Measurements from ENCODE around the gene SMAD1.

SMAD1 gene

GRCh38 chr4:145488310-145488709 is 6.7 kb downstream of the SMAD1 start:
- no peak overlapping the region for H3K4me3 ChIP-seq (ENCODE audit: low read depth, low read length)
- DNase-seq (ENCODE audit: low read depth), result no peak
- no peak for TF ChIP-seq CTCF (conservative IDR thresholded peaks at IDR 0.05; ENCODE audit: low read depth, low read length)

- TF ChIP-seq CTCF (conservative IDR thresholded peaks at IDR 0.05; ENCODE audit: low read depth, low read length), result no peak
- DNase-seq (ENCODE audit: low read depth), result no peak
- no peak overlapping the region for H3K4me3 ChIP-seq (ENCODE audit: low read depth, low read length)
Measured at GRCh38 chr4:145489556-145489955, 7.9 kb downstream of the SMAD1 start.

DNA sequence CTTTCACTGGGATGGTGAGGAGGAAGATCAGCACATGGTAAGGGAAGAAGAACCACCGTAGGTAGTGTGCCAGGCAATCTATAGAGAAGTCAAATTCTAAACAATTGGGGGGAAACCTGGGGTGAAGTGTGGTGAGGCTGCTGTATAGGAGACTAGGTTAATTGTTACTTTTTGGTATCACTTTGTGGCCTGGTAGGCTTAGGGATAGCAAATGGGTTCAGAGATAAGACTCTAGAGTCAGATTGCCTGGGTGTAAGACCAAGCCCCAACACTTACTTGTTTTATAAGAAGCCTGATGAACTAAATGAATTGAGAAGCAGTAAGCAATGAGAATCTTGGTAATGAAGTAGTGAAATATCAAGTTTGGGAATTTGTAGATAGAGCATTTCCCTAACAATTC is 8.7 kb downstream of the SMAD1 start:
- DNase-seq (ENCODE audit: low read depth), result no peak
- no peak overlapping the region for H3K4me3 ChIP-seq (ENCODE audit: low read depth, low read length)
- no peak for TF ChIP-seq CTCF (conservative IDR thresholded peaks at IDR 0.05; ENCODE audit: low read depth, low read length)

GRCh38 chr4:145490796-145491195 is 9.1 kb downstream of the SMAD1 start:
- TF ChIP-seq CTCF (conservative IDR thresholded peaks at IDR 0.05; ENCODE audit: low read depth, low read length), result no peak
- DNase-seq (ENCODE audit: low read depth), result no peak
- no peak overlapping the region for H3K4me3 ChIP-seq (ENCODE audit: low read depth, low read length)

DNA sequence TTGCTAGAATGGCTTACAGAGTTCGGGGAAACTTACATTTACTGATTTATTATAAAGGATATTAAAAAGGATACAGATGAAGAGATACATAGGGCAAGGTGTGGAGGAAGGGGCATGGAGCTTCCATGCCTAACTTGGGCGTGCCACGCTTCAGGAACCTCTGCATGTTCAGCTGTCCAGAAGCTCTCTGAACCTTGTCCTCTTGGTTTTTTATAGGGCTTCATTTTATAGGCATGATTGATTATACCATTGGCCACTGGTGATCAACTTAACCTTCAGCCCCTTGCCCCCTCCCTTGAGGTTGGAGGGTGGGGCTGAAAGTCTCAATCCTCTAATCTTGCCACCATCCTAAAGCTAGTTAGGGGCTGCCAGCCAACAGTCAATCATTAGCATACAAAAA is 10.7 kb downstream of the SMAD1 start:
- TF ChIP-seq CTCF (conservative IDR thresholded peaks at IDR 0.05; ENCODE audit: low read depth, low read length), result no peak
- no peak for DNase-seq (ENCODE audit: low read depth)
- H3K4me3 ChIP-seq (ENCODE audit: low read depth, low read length), result no peak overlapping the region

- TF ChIP-seq CTCF (conservative IDR thresholded peaks at IDR 0.05; ENCODE audit: low read depth, low read length), result no peak
- H3K4me3 ChIP-seq (ENCODE audit: low read depth, low read length), result no peak overlapping the region
- no peak for DNase-seq (ENCODE audit: low read depth)
Measured at GRCh38 chr4:145493166-145493565, 11.5 kb downstream of the SMAD1 start.

DNA sequence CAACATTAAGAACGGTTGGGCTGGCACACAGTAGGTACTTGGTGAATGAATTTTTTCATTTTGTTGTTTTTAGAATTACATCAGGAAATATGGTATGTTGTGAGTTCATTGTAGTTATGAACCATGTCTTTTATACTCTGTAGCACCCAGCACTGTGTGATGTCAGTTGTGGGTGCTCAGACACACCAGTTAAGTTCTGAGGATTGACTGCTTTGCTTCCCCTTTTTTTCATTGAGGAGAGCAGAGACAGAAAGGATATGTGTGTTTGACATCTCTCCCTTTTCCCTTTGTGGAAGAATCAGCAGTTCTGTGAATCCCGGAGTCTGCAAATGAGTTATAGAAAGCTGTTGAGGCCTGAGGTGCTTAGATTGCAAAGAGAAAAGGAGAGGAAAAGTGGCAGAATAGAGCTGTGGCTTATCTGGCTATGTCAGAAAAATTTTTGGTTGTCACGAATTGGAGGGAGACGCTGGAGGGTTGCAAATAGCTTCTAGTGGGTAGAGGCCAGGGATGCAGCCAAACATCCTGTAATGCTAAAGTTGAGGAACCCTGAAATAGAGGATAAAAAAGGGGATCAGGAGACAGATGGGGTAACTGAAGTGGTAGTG is 13.1 kb downstream of the SMAD1 start:
- no peak for DNase-seq (ENCODE audit: low read depth)
- no peak overlapping the region for H3K4me3 ChIP-seq (ENCODE audit: low read depth, low read length)
- no peak for TF ChIP-seq CTCF (conservative IDR thresholded peaks at IDR 0.05; ENCODE audit: low read depth, low read length)
